ENCODE measurements around the gene SLC25A36. TPM values are rescaled to one million over a fixed set of nuclear protein-coding genes. Genes with fewer than 3 reads are reported as not detected.
A peak's percentile ranks its signal among the peaks of the same experiment; 100 is the strongest.
"Not testable (repeated sequence)": the region's sequence is repeated elsewhere in the genome, so short reads cannot be mapped to it uniquely, and the experiment has no call there.

Gene SLC25A36
- polyA plus RNA-seq, 5 donors = 110 to 260 (median 193) TPM

DNA sequence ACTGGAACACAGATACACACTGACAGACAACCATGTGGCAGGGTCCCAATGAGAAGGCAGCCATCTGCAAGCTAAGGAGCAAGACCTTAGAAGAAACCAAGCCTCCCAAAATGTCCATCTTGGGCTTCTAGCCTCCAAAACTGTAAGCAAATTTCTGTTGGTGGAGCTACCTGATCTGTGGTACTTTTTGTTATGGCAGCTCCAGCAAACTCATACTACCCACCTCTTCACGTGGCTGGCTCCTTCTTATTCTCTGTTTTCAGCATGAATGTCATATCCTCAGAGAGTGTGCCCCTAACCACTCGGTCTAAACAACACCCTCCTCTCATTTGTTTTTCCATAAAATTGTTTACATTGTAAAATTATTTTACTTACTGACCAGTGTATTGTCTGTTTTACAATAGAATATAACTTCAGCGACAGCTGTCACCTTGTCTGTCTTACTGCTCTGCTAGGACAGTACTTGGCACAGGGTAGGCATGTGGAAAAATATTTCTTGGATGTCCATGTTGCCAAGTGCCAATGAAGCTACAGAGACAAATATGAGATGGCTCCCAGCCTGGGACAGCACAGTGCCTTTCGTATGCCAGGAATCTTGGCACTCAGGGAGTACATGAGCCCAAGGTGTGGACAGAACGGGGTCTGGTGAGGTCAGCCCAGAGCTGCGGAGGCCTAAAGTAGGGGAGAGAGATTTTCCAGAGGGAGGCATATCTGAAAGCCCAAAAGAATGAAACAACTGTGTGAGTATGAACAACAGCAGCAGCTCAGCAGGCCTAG lies 17.4 kb upstream of the SLC25A36 start:
- no peak for DNase-seq

DNA sequence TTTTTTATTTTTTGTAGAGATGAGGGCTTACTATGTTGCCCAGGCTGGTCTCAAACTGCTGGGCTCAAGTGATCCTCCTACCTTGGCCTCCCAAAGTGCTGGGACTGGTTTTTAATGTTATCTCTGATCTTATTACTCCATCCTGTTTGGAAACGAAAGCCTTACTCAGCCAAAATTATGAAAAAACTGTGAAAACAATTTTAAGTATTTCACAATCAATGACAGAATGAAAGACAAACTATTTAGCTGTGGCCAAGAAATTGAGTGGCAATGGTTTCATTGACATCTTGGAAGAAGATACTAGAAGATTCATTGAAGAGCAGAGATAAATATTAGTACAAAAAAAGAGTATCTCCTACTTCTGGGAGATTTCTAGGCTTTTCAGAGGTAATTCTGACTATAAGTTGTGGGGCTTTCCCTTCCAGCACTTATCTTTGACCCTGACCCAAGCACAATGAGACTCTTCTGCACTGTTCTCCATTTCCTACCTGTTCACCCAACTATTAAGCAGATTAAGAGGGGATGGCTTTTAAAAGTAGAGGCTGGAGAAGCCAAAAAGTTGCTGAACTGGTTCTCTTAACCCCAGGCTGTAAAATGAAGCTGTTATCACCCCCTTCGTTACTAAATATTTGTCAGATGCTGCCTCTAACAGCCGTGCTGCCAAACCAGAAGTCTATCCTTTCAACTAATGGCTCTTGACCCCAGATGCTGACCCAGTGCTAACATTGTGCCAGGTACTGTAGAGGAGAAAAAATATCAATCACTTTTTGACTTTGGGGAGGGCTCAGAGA lies 14.2 kb upstream of the SLC25A36 start:
- DNase-seq = no peak

DNA sequence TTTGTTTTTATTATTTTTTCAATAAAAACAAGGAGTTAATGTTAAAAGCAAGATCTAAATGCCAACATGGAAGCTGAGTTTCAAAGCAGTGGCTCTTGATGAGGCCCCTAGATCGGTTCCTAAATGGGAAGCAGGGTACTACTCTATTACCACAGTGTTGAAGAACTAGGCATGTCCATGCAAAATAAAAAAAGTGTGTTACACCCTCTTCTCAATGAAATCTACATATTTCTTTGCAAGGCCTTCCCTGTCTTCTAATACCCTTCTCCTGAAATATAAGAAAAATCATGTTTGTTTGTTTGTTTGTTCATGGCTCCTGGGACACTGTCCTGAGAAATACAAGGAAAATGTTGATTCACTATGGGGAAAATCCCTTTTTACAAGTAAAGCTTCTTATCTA lies 12.2 kb upstream of the SLC25A36 start:
- no peak for DNase-seq

DNA sequence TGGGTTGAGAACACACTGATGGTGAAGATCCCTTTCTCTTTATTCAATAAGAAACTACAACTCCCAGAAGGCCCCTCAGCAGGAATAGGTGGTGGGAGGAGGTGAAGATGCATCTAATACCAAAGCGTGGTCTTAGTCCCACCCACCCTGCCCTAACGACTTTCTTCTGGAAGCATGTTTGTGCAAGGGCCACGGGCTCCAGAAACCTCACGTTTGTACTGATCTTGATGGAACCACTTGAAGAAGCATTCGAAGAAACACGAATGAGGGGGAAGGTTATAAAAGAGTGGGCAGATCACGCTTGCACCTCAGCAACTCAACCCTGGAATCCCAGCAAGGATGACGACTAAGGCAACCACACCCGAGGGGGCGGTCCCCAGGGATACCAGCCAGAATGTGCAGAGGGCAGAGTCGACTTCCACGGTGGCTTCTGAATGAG lies 10.6 kb upstream of the SLC25A36 start:
- no peak for DNase-seq

DNA sequence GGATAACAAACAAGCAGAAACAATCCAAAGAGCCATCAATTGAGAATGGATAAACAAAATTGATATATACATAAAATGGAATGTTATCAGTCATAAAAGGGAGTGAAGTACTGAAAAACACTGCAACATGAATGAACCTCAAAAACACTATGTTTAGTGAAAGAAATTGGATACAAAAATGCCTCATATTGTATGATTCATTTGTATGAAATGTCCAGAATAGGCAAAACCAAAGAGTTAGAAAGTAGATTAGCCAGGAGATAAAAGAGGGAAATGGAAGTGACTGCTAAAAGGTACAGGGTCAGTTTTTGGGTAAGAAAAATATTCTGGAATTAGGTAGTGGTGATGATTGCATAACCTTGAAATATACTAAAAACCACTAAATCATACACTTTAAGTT lies 9.8 kb upstream of the SLC25A36 start:
- no peak for DNase-seq

DNA sequence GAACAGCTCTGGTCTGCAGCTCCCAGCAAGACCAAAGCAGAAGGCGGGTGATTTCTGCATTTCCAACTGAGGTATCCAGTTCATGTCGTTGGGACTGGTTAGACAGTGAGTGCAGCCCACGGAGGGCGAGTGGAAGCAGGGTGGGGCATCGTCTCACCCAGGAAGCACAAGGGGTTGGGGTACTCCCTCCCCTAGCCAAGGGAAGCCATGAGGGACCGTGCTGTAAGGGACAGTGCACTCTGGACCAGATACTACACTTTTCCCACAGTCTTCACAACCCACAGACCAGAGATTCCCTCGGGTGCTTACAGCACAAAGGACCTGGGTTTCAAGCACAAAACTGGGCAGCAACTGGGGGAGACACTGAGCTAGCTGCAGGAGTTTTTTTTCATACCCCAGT lies 8.5 kb upstream of the SLC25A36 start:
- no peak for DNase-seq

DNA sequence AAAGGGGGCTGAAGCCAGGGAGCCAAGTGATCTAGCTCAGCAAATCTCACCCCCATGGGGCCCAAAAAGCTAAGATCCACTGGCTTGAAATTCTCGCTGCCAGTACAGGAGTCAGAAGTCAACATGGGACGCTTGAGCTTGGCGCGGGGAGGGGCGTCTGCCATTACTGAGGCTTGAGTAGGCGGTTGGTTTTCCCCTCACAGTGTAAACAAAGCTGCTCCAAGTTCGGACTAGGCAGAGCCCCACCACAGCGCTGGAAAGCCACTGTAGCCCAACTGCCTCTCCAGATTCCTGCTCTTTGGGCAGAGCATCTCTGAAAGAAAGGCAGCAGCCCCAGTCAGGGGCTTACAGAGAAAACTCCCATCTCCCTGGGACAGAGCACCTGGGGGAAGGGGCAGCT lies 8.1 kb upstream of the SLC25A36 start:
- DNase-seq = no peak

DNA sequence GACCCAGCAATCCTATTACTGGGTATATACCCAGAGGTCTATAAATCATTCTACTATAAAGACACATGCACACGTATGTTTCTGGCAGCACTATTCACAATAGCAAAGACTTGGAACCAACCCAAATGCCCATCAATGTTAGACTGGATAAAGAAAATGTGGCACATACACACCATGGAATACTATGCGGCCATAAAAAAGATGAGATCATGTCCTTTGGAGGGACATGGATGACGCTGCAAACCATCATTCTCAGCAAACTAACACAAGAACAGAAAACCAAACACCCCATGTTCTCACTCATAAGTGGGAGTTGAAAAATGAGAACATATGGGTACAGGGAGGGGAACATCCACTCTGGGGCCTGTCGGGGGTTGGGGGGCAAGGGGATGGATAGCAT lies 2.3 kb upstream of the SLC25A36 start:
- DNase-seq = not testable (repeated sequence)

DNA sequence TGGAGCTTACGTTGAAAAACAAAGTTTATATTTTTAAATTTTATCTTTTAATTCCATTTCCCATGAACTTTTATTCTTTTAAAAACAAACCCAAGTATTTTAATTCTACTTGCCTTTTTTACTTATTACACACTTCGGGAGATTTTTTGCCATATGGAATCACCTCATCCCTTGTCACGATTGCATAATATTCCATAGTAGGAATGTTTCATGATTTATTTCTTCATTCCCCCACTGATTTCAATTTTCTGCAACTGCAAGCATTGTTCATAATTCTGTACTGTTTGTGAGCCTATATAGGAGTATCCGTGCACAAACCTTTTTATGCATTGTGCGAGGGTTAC lies 574 bp upstream of the SLC25A36 start:
- no peak for DNase-seq

DNA sequence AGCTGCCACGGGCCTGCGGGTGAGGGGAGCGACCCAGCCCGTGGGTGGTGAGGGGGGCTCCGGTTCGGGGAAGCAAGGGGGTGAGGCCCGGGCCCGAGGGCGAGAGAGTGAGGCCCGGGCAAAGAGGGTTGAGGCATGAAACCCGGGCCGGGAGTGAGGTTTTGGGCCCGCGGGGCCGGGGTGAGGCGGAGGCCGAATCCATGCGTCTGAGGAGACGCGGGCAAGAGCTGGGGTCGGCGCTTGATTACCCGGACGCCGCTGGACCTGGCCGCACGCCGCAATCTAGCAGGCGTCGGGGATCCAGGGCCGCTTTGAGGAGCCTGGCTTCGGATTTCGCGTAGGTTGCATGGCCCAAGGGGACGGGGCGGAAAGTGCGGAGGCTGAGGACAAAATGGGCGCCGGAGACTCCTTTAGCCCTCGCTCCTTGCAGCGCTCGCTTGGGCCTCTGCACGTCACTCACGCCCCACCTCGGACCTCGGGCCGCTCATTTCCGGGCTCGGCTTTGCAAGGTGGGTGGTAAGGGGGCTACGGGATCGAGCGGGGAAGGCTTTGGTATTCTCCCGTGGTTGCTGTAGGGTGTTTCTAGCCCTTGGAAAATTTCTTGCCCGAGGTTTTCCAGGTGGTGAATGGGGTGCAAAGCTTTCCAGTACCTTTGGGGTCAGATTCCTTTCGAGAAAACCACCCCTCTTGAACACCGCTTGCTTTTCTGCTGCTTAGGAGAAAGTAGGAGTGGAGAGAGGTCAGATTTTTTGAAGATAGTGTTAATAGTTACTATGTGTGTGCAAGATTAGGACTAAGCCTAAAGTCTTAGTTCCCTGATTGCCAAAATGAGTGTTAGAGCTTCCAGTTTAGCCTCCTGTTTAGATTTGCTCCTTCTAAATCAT lies 827 bp downstream of the SLC25A36 start:
- peak; percentile 75 to 79 for DNase-seq

DNA sequence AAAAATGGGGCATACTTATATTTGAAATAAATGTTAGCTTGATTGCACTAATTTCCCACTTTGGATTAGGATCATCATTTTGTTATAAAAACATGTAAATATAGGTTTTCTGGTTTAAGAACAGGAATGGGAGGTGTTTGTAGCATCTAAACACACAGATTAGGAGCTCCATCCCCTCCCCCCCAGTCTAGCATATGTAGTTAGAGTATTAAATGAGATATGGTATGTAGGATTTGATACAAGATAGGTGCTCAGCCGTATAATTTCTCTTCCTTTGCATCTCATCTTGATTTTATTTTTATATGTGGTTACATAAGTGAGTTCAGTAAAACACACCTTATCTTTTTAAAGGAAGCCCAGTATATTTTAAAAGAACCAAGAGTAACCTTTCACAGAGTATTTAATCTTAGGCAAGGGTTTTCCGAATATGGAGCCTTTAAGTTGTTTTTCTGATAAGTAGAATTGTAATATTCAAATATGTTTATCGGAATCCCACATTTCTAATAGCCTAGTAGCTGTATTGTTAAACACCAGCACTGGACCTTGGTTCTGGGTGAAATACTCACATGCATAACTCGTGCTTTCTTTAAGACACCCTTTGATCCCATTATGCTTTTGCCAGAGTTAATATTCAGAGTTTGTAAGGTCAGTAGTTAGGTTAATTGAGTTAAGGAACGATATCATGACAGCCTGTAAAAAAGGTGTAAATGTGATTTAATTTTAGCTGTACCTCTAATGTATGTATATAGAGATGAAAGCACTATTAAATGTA lies 2.3 kb downstream of the SLC25A36 start:
- DNase-seq = no peak

DNA sequence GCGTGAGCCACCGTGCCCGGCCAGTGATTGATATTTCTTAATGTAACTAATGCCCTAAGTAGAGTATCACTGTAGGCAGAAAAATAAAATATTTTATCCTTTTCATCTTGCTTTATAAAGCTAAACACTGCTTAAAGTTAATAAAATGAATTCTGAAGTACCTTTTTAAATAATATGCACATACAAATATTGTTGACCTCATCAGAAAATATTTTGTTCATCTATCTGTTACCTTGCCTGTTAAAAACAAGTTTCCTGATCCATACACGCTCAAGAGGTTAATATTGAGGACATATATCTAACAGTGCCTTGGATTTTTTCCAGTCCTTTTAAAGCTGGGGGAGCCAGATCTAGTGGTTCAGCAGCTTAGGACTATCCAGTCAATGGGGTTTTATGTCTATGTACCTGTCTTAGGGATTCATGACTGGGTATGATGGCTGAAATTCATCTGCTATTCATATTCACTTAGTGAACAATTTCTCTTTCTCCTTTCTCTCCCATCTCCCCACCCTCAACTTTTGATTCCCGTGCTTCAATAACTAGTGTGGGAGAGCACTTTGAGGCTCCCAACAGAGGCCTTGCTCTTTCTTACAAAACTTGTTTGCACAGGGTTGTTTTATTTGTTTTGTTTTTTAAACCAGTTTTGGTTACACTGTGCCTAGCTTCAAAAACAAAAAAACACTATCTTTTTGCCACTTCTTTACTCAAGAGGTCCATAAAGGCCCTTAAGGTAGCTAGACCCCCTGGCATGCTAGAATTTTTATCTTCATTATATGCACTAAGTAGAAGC lies 7.0 kb downstream of the SLC25A36 start:
- DNase-seq = no peak

DNA sequence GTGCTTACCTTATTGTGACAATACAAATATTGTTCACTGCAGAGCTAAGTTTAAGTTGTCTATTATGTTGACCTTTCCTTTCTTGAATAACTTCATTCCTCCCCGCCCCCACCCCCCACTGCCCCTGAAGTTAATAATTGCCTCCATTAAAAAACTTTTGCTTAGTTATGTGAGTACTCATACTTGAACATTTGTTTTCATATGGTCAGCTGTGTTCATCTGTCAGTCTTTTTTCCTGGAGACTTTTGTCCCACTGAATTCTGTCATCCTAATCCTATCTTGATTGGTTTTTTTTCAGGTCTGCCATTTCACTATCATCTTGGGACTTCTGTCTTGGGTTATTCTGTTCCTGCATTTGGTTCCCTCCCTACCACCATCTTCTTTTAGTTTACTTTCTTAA lies 8.5 kb downstream of the SLC25A36 start:
- DNase-seq = no peak

DNA sequence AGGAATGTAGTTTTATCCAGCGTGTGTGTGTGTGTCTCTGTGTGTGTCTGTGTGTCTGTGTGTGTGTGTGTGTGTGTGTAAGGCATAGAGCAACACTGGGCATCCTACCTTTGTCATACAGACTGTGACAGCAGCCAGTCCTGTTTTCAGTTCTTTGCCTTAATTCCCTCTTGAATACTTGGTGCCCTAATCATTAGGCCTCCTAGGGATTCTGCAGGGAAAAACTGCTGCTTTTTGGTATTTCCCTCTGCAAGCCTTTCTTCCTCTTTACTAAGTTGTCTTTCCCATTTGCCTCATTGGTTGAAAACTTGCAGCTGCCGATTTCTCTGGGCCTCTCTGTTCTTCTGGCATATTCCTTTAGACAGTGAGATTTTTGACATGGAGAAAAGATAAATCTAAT lies 9.2 kb downstream of the SLC25A36 start:
- no peak for DNase-seq

DNA sequence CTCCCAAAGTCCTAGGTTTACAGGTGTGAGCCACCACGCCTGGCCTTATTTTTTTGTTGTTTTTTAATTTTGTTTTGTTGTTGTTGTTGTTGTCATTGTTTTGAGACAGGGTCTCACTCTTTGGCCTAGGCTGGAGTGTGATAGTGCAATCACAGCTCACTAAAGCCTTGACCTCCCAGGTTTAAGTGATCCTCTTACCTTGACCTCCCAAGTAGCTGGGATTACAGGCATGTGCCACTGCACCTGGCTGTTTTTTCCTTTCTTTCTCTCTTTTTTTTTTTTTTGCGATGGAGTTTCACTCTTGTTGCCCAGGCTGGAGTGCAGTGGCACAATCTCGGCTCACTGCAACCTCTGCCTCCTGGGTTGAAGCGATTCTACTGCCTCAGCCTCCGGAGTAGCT lies 10.1 kb downstream of the SLC25A36 start:
- not testable (repeated sequence) for DNase-seq

DNA sequence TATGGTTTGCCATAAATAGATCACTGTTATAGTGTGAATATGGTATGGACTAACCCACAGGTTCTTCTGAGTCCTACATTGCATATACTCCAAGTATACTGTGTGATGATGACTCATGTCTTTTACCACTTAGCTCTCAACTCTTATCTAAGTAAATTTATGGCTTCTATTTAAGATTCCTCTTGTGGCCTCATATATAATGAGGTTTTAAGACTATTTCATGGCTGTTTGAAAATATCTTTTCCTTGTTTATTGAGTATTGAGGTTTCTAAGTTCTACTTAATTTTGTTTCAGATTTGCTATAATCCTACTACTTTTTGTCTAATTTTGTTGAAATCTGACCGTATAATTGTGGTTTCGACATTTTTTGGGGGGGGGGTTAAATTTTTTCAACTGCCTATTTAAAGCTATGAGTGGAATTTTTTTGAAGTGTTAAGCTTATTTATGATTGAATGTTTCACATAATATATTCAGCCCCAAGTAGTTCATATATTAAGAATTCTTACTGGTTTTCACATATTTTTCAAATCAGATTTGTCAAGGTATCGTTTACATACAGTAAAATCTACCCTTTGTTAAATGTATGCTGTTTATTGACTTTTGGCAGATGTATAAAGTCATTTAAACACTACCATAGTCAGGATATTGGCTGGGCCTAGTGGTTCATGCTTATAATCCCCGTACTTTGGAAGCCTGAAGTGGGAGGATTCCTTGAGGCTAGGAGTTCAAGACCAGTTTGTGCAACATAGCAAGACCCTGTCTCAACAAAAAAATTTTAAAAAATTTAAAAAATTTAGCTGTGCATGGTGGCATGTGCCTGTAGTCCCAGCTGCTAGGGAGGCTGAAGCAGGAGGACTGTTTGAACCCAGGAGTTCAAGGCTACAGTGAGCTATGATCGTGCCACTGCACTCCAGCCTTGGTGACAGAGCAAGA lies 11.7 kb downstream of the SLC25A36 start:
- DNase-seq = no peak

DNA sequence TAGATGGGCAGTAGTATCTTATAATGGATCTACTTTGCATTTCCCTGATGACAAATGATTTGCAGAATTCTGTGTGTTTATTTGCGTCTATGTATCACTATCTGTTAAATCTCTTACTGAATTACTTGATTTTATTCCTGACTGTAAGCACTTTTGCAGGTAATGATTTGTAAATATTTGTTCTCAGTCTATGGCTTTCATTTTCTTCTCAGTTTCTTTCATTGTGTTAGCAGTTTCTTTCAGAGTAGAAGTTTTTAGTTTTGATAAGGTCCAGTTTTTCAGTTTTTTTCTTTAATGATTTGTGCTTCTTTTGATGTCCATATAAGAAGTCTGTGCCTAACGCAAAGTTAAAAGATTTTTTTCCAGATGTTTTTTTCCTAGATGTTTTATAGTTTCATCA lies 12.9 kb downstream of the SLC25A36 start:
- no peak for DNase-seq

DNA sequence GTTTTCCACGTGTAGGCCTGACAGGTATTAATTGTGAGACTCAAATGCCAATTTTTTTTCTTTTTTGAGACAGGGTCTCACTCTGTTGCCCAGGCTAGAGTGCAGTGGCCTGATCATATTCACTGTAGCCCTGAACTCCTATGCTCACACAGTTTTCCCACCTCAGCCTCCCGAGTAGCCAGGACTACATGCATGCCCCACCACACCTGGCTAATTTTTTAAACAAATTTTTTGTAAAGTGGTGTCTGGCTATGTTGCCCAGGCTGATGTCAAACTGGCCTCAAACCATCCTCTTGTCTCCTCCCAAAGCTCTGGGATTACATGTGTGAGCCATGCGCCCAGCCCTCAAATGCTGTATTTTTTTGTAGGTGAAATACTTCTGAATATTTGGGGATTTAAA lies 14.0 kb downstream of the SLC25A36 start:
- DNase-seq = no peak

DNA sequence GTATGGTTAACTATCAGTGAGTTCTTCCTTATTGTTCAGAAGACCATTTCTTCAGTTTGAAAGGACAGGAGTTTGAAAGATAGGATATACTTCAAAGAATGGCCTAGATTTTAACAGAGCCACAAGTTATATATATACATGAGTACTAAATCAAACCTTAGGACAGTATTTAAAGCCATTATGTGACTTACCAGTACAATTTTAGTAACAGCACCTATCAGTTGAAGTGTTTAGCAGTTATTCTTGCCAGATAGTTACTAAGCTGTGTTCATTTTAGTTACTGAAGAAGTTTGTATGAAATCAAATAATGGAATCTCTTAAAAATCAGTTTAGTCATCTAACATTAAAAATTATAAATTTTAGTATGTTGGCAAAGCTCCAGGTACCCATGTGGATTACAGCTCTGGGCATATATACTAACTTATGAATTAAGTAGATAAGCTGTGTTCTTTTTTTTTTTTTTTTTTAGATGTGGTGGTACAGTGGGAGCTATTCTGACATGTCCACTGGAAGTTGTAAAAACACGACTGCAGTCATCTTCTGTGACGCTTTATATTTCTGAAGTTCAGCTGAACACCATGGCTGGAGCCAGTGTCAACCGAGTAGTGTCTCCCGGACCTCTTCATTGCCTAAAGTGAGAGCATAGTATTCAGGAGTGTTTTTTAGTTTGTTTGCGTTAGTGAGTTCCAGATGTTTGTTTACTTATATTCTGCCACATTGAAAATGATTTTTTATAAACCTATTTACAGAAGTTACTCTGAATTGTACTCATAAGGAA lies 14.6 kb downstream of the SLC25A36 start:
- DNase-seq = no peak

Data from right lung (tissue), 5 donors.